Measurements from ENCODE around the gene RNF220.

The RNF220 gene

DNA sequence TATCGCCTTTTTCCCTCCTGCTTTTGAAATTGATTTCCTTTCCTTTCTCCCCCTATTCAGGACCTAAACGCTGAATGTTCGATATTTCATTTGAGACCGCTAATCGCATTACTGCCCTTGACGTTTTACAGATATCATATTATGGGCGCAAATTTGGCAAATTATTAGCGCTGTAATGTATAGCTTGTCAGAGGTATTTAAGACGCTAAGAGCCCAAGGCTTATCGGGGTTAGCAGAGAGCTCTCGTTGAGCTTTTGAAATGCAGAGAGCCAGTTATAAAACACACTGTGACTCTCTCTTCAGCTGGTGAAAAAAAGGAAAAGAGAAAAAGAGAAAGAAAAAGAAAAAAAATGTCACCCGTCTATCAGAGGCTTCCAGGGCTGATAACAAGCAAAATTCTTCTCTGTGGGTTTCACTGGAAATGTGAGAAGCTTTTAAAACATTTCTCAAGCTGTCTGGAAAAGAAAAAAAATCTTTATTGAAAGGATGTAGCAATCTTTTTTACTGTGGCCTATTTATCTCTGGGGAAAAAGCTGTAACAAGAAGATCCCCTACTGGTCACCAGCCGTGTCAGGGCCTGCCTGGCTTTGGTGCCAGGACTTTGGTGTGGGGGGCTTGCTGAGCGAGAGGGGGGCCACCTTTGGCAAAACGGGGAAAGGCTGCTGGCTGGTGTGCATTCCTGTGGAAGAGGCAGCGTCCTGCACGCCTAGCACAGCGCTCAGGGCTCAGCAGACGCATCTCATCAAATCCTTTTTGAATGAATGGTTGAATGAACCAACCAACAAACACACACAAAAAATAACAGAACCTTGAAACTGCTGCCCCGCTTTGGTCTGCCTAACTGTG, 119.8 kb downstream of the RNF220 start:
- no peak for DNase-seq

DNA sequence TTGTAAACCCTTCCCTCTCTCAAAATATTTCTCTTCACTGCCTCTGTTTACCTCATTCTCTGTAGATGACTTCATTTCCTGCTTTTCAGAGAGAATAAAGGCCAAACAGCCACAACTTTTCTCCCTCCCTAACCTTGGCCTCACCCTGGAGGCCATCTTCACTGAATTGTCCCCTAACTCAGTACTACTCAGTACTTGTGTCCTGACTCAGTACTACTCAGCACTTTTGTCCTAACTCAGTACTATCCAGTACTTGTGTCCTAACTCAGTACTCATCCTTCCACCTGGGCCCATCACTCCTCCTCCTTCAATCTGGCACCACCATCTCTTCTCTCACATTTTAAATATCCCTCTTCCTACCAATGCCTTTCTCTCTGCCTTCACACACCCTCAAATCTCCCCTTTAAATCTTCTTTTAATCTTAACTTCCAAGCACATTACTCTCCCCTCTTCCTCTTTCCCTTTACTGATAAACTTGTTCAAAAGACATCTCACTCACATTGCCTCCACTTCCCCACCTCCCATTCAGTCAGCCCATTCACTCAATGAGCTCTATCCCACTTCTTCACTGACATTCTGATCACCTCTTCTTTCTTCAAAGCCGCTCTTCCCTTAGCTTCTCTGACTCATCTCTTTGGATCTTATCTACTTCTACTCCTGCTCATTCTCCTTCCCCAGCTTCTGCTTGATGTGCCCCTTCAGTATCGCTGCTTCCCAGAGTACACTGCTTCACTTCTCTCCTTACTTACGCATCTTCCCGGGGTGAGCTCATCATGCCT, 121.4 kb downstream of the RNF220 start:
- no peak for DNase-seq

DNA sequence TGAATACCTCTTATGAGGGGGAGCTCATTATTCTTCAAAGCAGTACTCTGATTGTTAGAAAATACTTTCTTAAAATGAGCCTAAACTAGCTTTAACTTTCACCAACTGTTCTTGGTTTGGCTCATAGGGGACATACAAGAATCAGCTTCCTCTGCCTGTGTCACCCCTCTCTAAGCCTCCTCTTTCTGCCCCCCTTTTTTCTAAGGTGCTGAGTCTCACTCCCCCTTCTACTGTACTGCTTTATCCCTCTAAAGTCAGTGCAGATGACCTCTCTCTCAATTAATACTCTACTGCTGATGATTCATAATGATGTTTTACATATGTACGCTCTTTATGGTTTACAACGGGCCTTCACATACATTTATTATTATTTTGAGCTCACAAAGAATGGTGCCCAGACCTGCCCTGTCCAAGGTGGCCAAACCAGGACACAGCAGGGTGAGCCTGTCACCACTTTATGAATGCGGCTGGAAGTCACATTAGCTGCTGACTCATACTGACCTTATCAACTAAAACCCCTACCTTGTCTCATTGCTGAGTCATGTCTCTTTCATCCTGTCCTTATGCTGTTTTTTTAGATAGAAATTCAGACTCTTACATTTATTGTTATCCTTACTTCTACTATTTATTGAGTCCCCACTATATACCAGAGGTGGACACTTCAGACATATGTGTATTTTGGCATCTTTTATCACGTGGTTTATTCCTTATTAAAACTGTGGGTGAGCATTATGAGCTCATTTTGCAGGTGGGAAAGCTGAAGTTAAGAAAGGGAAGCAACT, 126.9 kb downstream of the RNF220 start:
- DNase-seq: peak; percentile 9

DNA sequence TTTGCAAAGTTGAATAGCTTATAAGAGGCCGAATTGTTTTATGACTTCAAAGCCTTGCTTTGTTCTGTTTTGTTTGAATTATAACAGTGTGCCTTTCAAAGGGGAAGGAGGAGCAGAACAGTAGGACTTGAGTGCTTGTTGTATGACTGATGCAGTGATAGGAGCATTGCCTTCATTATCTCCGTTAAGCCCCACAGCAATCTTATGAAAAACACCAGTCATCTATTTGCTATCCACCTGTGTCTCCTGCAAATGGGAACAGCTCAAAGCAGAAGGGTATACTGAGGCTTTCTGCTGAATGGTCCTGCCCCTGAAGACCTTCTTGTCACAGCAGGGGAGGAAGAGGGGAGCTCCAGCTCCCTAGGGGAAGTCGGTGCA, 127.5 kb downstream of the RNF220 start:
- no peak for DNase-seq

DNA sequence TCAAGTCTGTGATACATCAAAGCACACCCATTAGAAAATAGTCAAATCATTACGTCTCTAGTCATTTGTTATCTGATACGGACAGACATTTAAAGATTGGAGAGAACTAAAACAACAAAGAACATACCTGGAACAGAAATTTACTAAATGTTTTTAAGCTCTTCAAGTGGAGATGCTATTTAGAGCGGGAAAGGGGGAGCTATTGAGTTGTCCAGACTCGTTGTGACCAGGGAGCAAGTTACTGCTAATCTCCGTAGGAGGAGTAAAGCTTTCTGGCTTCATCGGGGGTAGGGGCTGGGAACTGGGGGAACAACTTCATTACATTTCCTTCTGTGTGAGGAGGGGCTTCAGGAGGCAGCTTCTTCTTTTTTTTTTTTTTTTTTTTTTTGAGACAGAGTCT, 129.7 kb downstream of the RNF220 start:
- DNase-seq: no peak

DNA sequence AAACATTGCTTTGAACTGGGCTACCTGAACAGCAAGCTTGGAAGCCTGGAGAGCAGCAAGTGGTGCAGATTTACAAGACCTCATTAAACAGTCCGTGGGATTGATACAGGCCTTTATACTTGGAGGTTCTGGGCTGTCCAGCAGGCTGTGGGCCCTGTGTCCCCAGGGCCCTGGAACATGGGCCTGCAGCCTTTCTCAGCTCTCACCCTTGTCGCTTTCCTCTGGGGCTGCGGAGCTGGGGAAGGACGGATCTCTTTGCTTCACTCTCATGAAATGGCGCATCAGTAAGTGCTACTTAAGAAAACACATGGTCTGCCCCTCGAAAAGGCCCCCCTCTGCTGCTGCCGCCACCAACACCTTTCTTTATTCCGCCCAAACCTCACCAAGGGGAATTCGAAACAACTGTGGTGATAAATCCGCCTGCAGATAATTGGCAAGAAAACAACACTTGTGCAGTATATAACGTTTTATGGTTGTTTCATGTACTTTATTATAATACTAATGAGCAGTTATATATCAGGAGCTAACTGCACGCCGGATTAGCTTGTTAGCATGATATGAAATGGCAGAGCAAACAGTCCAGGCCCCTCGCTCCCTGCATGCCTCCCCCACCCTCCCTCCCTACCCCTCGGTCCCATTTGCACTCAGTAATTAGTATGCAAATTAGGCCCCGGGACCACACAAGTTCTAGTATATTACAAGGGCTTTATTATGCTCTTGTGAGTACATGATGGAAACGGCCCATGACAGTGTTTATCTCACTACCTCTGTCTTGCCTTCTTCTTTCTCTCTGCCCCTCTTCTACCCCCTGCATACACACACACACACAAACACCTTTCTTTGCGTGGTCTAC, 131.5 kb downstream of the RNF220 start:
- no peak for DNase-seq

DNA sequence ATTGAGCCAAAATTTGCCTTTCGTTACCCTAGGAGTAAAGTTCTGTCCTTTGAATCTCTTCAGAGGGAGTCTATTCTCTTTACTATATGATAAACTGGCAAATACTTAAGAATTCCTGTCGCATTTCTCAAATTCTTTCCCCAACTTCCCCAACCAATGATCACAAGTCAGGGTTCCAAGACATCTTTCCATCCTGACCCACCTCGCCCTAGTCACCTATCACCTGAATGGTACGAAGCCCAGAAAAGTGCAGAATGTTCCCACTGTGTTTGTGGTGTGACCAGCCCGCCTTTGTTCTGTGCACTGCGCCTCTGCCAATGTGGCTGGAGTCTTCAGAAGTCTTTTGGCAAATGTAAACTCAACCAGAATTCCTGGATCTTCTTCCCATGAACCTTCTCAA, 132.5 kb downstream of the RNF220 start:
- DNase-seq: no peak

DNA sequence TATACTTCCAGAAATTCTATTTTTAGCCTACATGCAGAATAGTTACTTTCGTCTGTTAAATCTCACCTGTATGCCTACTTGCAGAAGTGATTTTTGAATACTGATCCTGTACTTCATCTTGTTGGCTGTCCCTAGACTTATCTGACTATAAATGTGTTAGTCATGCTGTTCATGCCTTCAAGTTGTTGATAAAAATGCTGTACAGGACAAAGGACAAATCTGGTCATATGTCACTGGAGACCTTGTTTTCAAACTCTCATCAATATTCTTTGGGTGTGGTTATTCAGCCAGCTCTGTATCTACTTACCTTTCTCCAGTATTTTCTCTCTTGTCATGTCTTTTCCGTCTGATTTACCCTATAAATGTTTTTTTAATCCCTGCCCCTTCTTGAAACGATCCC, 132.9 kb downstream of the RNF220 start:
- no peak for DNase-seq

DNA sequence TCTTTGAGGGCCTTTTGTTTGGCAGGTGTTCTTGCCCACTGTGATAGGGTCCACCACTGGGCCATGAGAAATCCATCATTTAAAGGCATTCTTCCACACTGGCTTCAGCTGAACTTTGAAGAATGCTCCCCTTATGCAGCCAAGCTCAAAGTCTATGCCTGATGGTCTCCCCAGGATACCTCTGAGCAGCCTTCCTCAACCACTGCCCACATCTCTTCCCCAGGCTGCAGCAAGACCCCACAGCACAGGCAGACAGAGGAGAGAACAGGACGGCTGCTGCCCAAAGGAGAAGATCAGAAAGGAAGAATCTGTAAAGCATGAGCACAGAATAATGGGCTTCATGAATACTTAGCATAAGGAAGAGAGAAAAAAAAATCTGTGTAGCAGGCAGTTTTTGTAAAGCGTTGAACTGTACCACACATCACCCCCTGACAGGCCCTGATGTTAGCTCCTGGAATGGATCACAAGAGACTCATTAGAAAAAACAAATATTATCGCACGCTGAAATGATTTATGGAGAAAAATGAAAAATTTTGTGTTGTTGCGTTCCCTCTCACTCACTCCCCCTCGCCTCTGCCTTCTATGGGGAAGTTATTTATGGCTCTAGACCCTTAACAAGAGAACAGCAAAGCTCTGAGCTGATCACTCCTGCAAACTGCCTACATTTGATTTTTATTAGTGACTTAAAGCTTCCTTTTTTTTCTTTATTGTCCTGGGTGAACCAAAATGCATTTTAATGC, 135.1 kb downstream of the RNF220 start:
- DNase-seq: no peak

DNA sequence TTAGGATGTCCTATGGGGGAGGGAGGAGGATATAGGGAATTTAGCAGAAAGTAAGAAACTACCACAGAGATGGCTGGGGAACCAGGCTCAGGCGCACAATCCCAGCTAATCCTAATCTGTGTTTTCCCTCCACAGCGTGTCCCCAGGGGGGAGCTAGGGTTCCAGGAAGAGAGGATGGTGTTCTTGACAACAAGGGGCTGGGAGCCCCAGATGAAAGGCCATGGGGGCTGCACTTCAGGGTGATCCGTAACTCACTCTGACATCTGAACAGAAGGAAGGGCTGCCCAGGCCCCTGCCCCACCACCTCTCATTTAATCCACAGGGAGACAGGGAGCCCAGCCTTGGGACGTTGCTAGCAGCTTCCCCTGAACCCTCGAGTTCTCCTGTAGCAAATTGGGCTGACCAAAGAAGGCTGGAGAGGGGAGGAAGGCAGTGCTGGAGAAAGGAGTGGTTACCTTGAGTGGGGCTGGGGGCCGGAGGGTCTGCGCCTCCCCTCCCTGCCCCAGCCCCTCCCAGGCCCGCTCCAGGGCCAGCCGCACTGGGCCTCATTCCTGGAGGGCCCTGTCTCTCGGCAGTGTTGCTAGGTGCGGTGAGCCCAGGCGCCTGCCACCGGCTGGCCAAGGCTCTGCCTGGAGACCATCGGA, 137.5 kb downstream of the RNF220 start:
- DNase-seq: no peak

DNA sequence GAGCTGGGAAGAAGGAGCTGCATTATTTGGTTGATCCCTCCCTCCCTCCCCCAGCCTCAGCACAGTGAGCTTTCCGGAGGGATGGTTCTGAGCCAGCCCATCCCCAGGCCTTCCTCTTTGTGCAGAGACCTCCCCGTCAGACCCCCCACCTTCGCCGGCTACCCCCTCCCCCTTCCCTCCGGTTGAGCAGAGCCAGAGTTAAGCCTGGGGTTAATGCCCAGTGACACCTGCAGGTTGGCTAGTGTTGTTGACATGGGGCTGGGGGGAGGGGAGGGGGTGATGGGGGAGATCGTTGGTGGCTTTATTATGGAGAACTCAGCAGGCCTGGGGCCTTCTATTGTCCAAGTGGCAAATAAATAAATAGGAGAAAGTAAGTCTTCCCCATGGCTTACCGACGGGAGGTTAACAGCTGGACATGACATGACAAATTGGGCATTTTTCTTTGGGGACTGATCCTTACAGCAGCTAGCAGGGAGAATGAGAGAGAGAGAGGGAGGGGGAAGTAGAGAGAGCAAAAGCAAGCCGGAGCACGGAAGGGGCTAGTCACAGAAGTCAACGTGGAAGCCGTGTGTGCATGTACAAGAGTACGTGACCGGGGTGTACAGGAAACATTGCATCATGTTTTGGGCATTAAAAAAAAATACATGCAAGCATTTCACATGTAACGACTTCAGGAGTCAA, 138.1 kb downstream of the RNF220 start:
- no peak for DNase-seq

DNA sequence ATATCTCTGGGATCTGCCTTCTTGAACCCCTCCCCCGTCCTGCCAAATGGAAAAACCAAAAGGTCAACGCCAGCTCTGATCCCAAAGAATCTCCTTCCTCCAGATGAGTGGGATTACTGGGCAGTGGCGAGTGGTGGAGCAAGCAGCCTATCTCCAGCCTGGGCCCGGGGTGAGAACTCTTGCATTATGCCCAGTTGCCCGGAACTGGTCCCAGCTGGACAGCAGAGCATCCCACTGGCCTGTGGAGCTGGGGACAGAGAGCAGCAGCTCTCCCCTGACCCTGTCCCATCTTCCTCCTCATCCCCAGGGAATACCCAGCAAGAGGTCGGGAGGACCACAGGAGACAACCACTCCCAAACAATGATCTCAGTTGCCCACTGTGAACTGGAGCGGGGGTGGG, 138.7 kb downstream of the RNF220 start:
- DNase-seq: no peak

DNA sequence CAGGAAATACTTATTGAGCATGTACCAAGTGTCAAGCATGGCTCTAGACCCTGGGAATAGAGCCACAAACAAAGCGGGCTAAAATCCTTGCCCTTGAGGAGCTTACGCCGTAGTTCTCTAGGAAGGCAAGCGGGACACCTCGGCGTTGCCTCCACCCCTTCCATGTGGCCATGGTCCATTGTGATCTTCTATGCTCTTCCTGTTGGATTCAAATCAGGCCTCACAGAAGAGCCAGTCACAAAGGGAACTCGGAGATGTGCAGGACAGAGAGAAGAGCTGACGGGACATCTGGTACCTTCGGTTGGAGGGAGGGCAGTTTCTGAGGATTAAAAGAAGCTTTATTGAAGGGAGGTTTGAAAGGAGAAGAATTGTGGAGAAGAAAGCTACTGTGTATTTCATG, 139.9 kb downstream of the RNF220 start:
- DNase-seq: no peak

DNA sequence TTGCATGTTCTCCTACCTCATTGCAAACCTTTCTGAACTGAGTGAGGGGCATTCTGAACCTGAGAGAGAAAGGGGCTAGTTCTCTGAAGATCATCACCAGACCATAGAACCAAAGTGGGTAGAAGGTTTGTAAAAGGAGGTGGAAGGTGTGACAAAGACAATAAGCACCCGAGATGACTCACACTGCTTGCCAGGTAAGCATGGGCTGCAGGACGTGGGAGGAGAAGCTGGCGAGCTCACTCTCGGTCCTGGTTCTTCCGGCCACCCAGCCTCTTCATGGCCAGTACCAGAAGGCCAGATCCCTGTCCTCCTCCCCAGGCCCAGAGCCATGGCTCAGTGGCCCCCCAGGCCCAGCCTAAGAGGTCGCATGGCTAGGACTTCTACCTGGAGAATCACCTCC, 140.9 kb downstream of the RNF220 start:
- DNase-seq: no peak

DNA sequence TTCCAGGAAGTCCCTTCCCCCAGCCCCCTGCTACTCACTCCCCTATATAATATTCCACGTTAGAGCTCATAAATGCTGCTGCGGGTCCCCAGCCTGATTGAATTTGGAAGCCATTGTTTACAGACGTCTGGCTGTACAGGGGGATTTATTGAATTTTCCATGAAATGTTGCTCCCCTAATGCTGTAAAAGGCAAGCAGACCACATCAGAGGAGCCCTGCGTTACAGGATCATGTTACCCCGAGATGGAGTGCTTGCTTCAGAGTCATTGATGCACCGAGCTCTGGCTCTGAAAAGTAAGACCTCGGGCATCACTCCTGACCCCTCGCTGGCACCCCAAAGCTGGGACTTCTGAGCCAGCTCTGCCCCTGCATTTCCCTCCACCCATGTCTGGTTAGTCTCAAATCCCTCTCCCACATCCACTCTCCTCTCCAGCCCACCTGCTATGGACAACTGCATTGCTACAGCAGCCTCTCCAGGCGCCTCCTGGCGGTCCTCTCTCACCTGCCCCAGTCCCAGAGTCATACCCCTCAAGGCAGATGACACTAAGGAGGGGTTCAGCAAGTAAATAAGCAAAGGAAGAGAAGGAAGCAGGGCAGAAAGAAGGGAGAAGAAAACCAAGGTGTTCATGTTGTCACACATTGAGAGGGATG, 141.5 kb downstream of the RNF220 start:
- no peak for DNase-seq

DNA sequence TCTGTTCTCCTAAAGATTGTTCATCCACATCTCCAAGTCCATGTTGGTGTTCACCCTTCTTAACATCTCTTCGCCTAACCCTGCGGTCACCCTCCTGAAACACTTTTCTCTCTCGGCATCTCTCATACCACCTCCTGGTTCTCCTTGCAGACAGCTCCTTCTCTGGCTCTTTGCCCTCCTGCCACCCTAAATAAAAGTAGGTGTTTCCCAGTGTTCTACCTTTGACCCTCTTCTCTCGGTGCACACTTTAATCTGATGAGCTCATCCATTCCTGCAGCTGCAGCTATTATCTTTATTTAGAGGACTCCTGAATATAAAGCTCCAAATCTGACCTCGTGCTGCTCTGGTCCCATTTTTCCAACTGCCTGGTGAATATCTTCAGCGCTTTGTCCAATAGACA, 142.3 kb downstream of the RNF220 start:
- no peak for DNase-seq

DNA sequence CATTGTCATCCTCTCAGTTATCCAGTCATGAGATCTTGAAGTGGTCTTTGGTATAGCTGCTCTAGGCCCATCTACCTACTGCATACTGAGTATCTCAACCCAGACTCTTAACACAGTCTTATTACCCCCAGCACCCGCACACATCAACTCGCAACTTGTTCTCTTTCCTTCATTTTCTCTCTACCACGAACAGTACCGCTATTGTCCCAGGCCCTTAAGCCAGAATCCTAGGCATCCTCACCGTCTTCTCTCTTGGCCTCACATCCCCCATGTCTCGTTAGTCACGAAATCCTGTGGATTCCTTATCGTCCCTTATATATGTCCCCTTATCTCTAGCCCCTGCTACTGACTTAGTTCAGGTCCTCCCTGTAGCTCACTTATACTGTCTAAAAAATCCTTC, 142.8 kb downstream of the RNF220 start:
- no peak for DNase-seq

DNA sequence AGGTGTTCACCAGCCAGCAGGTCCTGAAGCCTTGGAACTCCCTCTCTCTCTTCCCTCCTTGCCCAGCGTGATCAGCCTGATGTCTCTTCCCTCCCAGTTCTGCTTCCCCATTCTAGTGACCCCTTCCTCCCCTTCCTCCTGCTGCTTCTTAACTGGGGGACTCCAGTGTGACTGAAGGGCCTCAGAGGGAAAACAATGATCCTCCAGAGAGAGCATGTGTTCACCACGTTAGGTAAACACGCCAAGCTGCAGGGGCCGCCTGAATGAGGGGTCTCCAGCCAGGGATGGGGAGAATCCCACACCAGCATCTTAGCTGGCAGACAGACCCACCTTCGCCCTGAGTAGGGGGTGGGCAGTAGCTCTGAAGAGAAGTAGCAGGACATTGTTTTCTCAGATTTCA, 144.5 kb downstream of the RNF220 start:
- DNase-seq: no peak

DNA sequence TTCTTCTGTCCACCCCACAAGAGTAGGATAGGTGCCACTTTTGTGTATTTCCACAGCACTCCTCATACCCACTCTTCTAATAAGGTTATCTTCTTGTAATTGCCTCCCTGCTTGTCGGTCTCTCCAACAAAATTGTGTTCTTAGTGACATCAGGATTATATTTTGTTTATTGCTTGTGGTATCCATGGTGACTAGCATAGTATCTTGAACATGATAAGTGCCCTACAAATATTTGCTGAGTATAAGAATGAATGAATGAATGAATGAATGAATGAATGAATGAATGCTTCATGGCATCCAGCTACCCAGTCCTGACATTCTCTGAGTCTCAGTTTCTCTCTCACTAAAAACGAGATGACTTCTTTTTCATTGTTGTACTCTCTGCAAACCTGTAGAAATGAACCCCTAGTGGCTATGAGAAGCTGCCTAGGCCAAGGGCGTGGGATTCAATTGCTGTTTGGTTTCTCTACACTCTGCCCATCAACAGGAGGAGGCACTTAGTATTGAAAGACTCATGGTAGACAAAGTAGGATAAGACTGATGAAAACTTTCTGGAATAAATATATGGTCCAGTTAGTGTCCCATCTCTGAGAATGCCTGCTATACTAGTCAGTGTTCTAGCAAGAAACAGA, 148.2 kb downstream of the RNF220 start:
- no peak for DNase-seq
